ENCODE data around the gene GAS2L1.

The GAS2L1 gene

GRCh38 chr22:29306175-29306834 is at the start of gene GAS2L1:
Gene GAS2L1 (plus strand): TSS chr22:29306650. CDS start chr22:29308106, 1,456 bp downstream.
- no peak for DNase-seq

GRCh38 chr22:29257751-29258181 is 48.7 kb upstream of the GAS2L1 start:
- DNase-seq, result no peak

- no peak for DNase-seq
Observed at GRCh38 chr22:29258407-29259252, 47.8 kb upstream of the GAS2L1 start.

GRCh38 chr22:29259253-29259899 is 47.1 kb upstream of the GAS2L1 start:
- DNase-seq, result no peak

GRCh38 chr22:29260031-29260560 is 46.4 kb upstream of the GAS2L1 start:
- no peak for DNase-seq

GRCh38 chr22:29260601-29261315 is 45.7 kb upstream of the GAS2L1 start:
- no peak for DNase-seq

GRCh38 chr22:29263791-29264276 is 42.6 kb upstream of the GAS2L1 start:
- DNase-seq, result no peak

- DNase-seq, result no peak
Observed at GRCh38 chr22:29265305-29265704, 41.1 kb upstream of the GAS2L1 start.

GRCh38 chr22:29265929-29266328 is 40.5 kb upstream of the GAS2L1 start:
- no peak for DNase-seq

- no peak for DNase-seq
Observed at GRCh38 chr22:29266564-29267461, 39.6 kb upstream of the GAS2L1 start.

GRCh38 chr22:29267462-29267857 is 39.0 kb upstream of the GAS2L1 start:
- DNase-seq, result no peak

- DNase-seq, result peak; percentile 88
Observed at GRCh38 chr22:29267858-29268510, 38.5 kb upstream of the GAS2L1 start, which contains the start of the genes EWSR1 and RHBDD3. Gene EWSR1 (plus strand): TSS chr22:29268268. CDS start chr22:29268337, 69 bp downstream. Gene RHBDD3 (minus strand): TSS chr22:29267981. CDS start chr22:29265626, 2,355 bp downstream.

- no peak for DNase-seq
Observed at GRCh38 chr22:29268511-29269229, 37.8 kb upstream of the GAS2L1 start.

GRCh38 chr22:29269230-29269604 is 37.2 kb upstream of the GAS2L1 start:
- no peak for DNase-seq

GRCh38 chr22:29269731-29270474 is 36.5 kb upstream of the GAS2L1 start:
- DNase-seq, result no peak

- DNase-seq, result no peak
Observed at GRCh38 chr22:29270475-29271271, 35.8 kb upstream of the GAS2L1 start.

GRCh38 chr22:29272624-29273023 is 33.8 kb upstream of the GAS2L1 start:
- DNase-seq, result no peak

GRCh38 chr22:29275167-29275566 is 31.3 kb upstream of the GAS2L1 start:
- no peak for DNase-seq

Data from cortex of kidney (tissue), 1 donor.